ENCODE measurements around the gene HIVEP1. TPM values are rescaled to one million over a fixed set of nuclear protein-coding genes. Genes with fewer than 3 reads are reported as not detected.

The HIVEP1 gene
- polyA plus RNA-seq, 3 donors = 1.7 to 8.7 (median 2.7) TPM

- no peak overlapping the region for H3K4me3 ChIP-seq (replicated peaks in 1 of 3; ENCODE audit: low read depth in 2 of 3, low read length in 3 of 3)
- Mint-ChIP-seq H3K4me1 (no peaks in the 10 kb centered on the region), H3K9me3 (no peaks in the 10 kb centered on the region), H3K27ac (no peak overlapping the region), H3K36me3 (no peaks in the 10 kb centered on the region), H3K27me3 (ENCODE audit: low read depth in 3 of 3) (peaks cover 0 to 3% (median 1%) of the 10 kb centered on the region in 3 donors), H3K4me3 (no peak overlapping the region)
- DNase-seq = no peak
- no peaks in the 10 kb centered on the region for H3K36me3 ChIP-seq (replicated peaks in 1 of 2; ENCODE audit: control insufficient read depth in 1 of 2, insufficient read depth in 2 of 2, low read length in 2 of 2)
- TF ChIP-seq CTCF (IDR thresholded peaks at IDR 0.05) = no peak
- no peaks in the 10 kb centered on the region for H4K20me1 ChIP-seq (ENCODE audit: insufficient read depth, low read length)
- no peaks in the 10 kb centered on the region for H3K79me2 ChIP-seq (ENCODE audit: insufficient read depth, low read length)
- H3K27me3 ChIP-seq (ENCODE audit: control insufficient read depth in 2 of 2, insufficient read depth in 2 of 2, low read length in 2 of 2) = no peaks in the 10 kb centered on the region
- H3K4me1 ChIP-seq (ENCODE audit: control insufficient read depth in 1 of 2, insufficient read depth in 2 of 2, low read length in 2 of 2) = no peaks in the 10 kb centered on the region
- intact Hi-C loops (cut with micrococcal nuclease) = no loop called here
- WGBS (ENCODE audit: insufficient coverage) = no CpG with 5 or more reads among the region's 4 CpGs
- H3K9ac ChIP-seq (ENCODE audit: insufficient read depth, low read length, poor library complexity, severe bottlenecking) = no peak overlapping the region
- H3K27ac ChIP-seq (ENCODE audit: low read depth in 1 of 2, low read length in 2 of 2) = no peak overlapping the region
- H3K9me3 ChIP-seq (replicated peaks in 1 of 2; ENCODE audit: control insufficient read depth in 1 of 2, insufficient read depth in 1 of 2, low read length in 2 of 2) = no peaks in the 10 kb centered on the region
- H2AFZ ChIP-seq (ENCODE audit: insufficient read depth, low read depth, low read length, poor library complexity, severe bottlenecking) = no peak overlapping the region
- no peak overlapping the region for H3K4me2 ChIP-seq (replicated peaks; ENCODE audit: extremely low read depth, low read length, poor library complexity, severe bottlenecking)
Measured at GRCh38 chr6:12186528-12186927, 174.4 kb downstream of the HIVEP1 start.

- H3K4me1 ChIP-seq (ENCODE audit: control insufficient read depth in 1 of 2, insufficient read depth in 2 of 2, low read length in 2 of 2) = no peaks in the 10 kb centered on the region
- H3K4me1 Mint-ChIP-seq = peaks cover 3% of the 10 kb centered on the region
- no peak overlapping the region for H3K27ac Mint-ChIP-seq
- H3K9me3 Mint-ChIP-seq = peaks cover 4 to 7% (median 6%) of the 10 kb centered on the region in 7 donors
- no peaks in the 10 kb centered on the region for H3K79me2 ChIP-seq (ENCODE audit: insufficient read depth, low read length)
- H3K9ac ChIP-seq (ENCODE audit: insufficient read depth, low read length, poor library complexity, severe bottlenecking) = no peak overlapping the region
- TF ChIP-seq CTCF (IDR thresholded peaks at IDR 0.05) = no peak
- peaks cover 0 to 1% (median 1%) of the 10 kb centered on the region in 3 donors for H3K27me3 Mint-ChIP-seq (ENCODE audit: low read depth in 3 of 3)
- H4K20me1 ChIP-seq (ENCODE audit: insufficient read depth, low read length) = no peaks in the 10 kb centered on the region
- DNase-seq = no peak
- H3K27ac ChIP-seq (ENCODE audit: low read depth in 1 of 2, low read length in 2 of 2) = no peak overlapping the region
- no peak overlapping the region for H3K4me3 Mint-ChIP-seq
- peaks cover 5 to 7% of the 10 kb centered on the region in 2 donors for H3K9me3 ChIP-seq (replicated peaks in 1 of 2; ENCODE audit: control insufficient read depth in 1 of 2, insufficient read depth in 1 of 2, low read length in 2 of 2)
- H3K36me3 ChIP-seq (replicated peaks in 1 of 2; ENCODE audit: control insufficient read depth in 1 of 2, insufficient read depth in 2 of 2, low read length in 2 of 2) = no peaks in the 10 kb centered on the region
- intact Hi-C loops (cut with micrococcal nuclease) = no loop called here
- H3K4me2 ChIP-seq (replicated peaks; ENCODE audit: extremely low read depth, low read length, poor library complexity, severe bottlenecking) = no peak overlapping the region
- no peak overlapping the region for H2AFZ ChIP-seq (ENCODE audit: insufficient read depth, low read depth, low read length, poor library complexity, severe bottlenecking)
- H3K4me3 ChIP-seq (replicated peaks in 1 of 3; ENCODE audit: low read depth in 2 of 3, low read length in 3 of 3) = no peak overlapping the region
- H3K27me3 ChIP-seq (ENCODE audit: control insufficient read depth in 2 of 2, insufficient read depth in 2 of 2, low read length in 2 of 2) = no peaks in the 10 kb centered on the region
- H3K36me3 Mint-ChIP-seq = peaks cover 0 to 1% of the 10 kb centered on the region in 2 donors
Measured at GRCh38 chr6:12189150-12189549, 177.0 kb downstream of the HIVEP1 start.
